ENCODE data around the gene ZMYND15. TPM values are rescaled to one million over a fixed set of nuclear protein-coding genes. Genes with fewer than 3 reads are reported as not detected.

The ZMYND15 gene
- polyA plus RNA-seq, 1 donor (not counting 4 experiments of a cell fraction or from before 2014, with no cell fraction given) = 0.25 TPM

DNA sequence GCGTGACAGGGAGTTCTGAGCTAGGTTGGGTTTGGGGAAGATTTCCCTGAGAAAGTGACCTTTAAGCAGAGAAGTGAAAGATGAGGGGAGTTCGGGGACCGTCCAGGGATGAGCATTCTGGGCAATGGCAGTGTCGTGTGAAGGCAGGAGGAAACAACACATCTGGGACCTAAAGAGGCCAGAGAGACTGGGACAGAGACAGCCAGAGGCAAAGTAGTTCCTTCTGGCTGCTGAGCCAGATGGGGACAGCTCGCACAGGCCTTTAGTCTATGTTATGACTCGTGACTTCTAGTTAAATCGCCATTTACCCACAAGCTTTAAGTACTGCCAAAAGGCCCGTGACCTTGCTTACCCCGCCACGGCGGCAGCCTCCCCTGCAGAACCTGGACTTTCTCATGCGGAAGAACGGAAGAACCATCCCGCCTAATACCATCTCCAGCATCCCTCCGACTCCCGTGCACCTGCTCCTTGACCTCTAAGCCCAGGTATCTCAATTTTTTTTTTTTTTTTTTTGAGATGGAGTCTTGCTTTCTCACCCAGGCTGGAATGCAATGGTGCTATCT lies 16.9 kb upstream of the ZMYND15 start:
- H3K27ac ChIP-seq (ENCODE audit: control insufficient read depth, insufficient read depth, low read length) = no peak overlapping the region
- no peak for FAIRE-seq

DNA sequence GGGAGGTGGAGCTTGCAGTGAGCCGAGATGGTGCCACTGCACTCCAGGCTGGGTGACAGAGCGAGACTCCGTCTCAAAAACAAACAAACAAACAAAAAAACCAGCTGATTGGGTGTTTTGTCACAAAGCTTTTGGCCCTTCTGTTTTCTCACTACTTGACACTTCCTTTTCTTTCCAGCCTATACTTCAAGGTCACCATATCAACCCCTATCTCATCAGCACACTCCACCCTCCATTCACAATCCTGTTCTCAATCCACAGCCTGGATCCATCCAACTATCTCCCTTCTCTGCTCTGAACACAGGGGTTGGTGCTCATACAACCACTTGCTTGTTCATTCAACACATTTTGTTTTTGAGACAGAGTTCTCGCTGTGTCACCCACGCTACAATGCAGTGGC lies 15.0 kb upstream of the ZMYND15 start:
- H3K9me1 ChIP-seq (ENCODE audit: control insufficient read depth, extremely low read depth, insufficient read depth, low read length) = no peaks in the 10 kb centered on the region
- H3K27me3 ChIP-seq (ENCODE audit: control insufficient read depth, extremely low read depth, insufficient read depth, low read length) = no peaks in the 10 kb centered on the region
- FAIRE-seq (no peak), DNase-seq (ENCODE audit: low read depth, low spot score) (no peak)
- no peak overlapping the region for H3K27ac ChIP-seq (ENCODE audit: control insufficient read depth, insufficient read depth, low read length)
- no peaks in the 10 kb centered on the region for H3K79me2 ChIP-seq (ENCODE audit: control insufficient read depth, insufficient read depth, low read length)
- no peaks in the 10 kb centered on the region for H3K4me1 ChIP-seq (ENCODE audit: control insufficient read depth, extremely low read depth, insufficient read depth, low read length)
- dilution Hi-C loops (cut with MboI; ENCODE audit: extremely low pct_ligation_motif_present, low sequenced_read_pairs) = no loop called here
- no peak overlapping the region for H3K4me2 ChIP-seq (ENCODE audit: control insufficient read depth, extremely low read depth, insufficient read depth, low read depth, low read length)
- H3K4me3 ChIP-seq (ENCODE audit: control insufficient read depth in 2 of 3, extremely low read depth in 1 of 3, insufficient read depth in 2 of 3, low read depth in 1 of 3, low read length in 3 of 3) = no peak overlapping the region
- no peaks in the 10 kb centered on the region for H3K36me3 ChIP-seq (ENCODE audit: control insufficient read depth in 2 of 2, extremely low read depth in 1 of 2, insufficient read depth in 2 of 2, low read length in 2 of 2)
- no peaks in the 10 kb centered on the region for H4K20me1 ChIP-seq (ENCODE audit: control insufficient read depth, extremely low read depth, insufficient read depth, low read length)
- no peaks in the 10 kb centered on the region for H3K9me3 ChIP-seq (ENCODE audit: control insufficient read depth, low read depth, low read length)
- TF ChIP-seq, protein P1, sequence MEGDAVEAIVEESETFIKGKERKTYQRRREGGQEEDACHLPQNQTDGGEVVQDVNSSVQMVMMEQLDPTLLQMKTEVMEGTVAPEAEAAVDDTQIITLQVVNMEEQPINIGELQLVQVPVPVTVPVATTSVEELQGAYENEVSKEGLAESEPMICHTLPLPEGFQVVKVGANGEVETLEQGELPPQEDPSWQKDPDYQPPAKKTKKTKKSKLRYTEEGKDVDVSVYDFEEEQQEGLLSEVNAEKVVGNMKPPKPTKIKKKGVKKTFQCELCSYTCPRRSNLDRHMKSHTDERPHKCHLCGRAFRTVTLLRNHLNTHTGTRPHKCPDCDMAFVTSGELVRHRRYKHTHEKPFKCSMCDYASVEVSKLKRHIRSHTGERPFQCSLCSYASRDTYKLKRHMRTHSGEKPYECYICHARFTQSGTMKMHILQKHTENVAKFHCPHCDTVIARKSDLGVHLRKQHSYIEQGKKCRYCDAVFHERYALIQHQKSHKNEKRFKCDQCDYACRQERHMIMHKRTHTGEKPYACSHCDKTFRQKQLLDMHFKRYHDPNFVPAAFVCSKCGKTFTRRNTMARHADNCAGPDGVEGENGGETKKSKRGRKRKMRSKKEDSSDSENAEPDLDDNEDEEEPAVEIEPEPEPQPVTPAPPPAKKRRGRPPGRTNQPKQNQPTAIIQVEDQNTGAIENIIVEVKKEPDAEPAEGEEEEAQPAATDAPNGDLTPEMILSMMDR (optimal IDR thresholded peaks at IDR 0.05 in 1 of 3, IDR thresholded peaks at IDR 0.05 in 1 of 3, conservative IDR thresholded peaks at IDR 0.05 in 1 of 3; ENCODE audit: extremely low read depth in 1 of 3, insufficient read depth in 2 of 3, low read length in 3 of 3) = no peak
- no peak for TF ChIP-seq EZH2 (IDR thresholded peaks at IDR 0.05; ENCODE audit: low read length)
- no peak overlapping the region for H3K9ac ChIP-seq (ENCODE audit: control insufficient read depth, extremely low read depth, insufficient read depth, low read length)
- no peak overlapping the region for H2AFZ ChIP-seq (ENCODE audit: control insufficient read depth, low read length)

More for the DNA sequence above, 16.9 kb upstream of the ZMYND15 start:
- no peak overlapping the region for H3K9ac ChIP-seq (ENCODE audit: control insufficient read depth, extremely low read depth, insufficient read depth, low read length)
- TF ChIP-seq EZH2 (IDR thresholded peaks at IDR 0.05; ENCODE audit: low read length) = no peak
- TF ChIP-seq, protein P1 (optimal IDR thresholded peaks at IDR 0.05 in 1 of 3, IDR thresholded peaks at IDR 0.05 in 1 of 3, conservative IDR thresholded peaks at IDR 0.05 in 1 of 3; ENCODE audit: extremely low read depth in 1 of 3, insufficient read depth in 2 of 3, low read length in 3 of 3) = no peak
- H3K4me2 ChIP-seq (ENCODE audit: control insufficient read depth, extremely low read depth, insufficient read depth, low read depth, low read length) = no peak overlapping the region
- H3K9me1 ChIP-seq (ENCODE audit: control insufficient read depth, extremely low read depth, insufficient read depth, low read length) = no peaks in the 10 kb centered on the region
- H3K4me1 ChIP-seq (ENCODE audit: control insufficient read depth, extremely low read depth, insufficient read depth, low read length) = no peaks in the 10 kb centered on the region
- H3K36me3 ChIP-seq (ENCODE audit: control insufficient read depth in 2 of 2, extremely low read depth in 1 of 2, insufficient read depth in 2 of 2, low read length in 2 of 2) = no peaks in the 10 kb centered on the region
- dilution Hi-C loops (cut with MboI; ENCODE audit: extremely low pct_ligation_motif_present, low sequenced_read_pairs) = no loop called here
- no peaks in the 10 kb centered on the region for H3K79me2 ChIP-seq (ENCODE audit: control insufficient read depth, insufficient read depth, low read length)
- H3K9me3 ChIP-seq (ENCODE audit: control insufficient read depth, low read depth, low read length) = no peaks in the 10 kb centered on the region
- no peaks in the 10 kb centered on the region for H4K20me1 ChIP-seq (ENCODE audit: control insufficient read depth, extremely low read depth, insufficient read depth, low read length)
- H3K27me3 ChIP-seq (ENCODE audit: control insufficient read depth, extremely low read depth, insufficient read depth, low read length) = no peaks in the 10 kb centered on the region
- H3K4me3 ChIP-seq (ENCODE audit: control insufficient read depth in 2 of 3, extremely low read depth in 1 of 3, insufficient read depth in 2 of 3, low read depth in 1 of 3, low read length in 3 of 3) = no peak overlapping the region
- no peak overlapping the region for H2AFZ ChIP-seq (ENCODE audit: control insufficient read depth, low read length)
- no peak for DNase-seq (ENCODE audit: low read depth, low spot score)

Measured in keratinocyte (primary cell).